A549 (cell line): Measurements from ENCODE around the gene GRID1. TPM values are rescaled to one million over a fixed set of nuclear protein-coding genes. Genes with fewer than 3 reads are reported as not detected.

Source experiments
- ATAC-seq, 2 experiments: fragments of 200-7000 bp in 1 of 2; fragments of >200 bp in 1 of 2; cut with Nextera tagmentation in 1 of 2; cut with Tn5 transposase in 1 of 2; 3 replicates each; pipeline versions ENCODE4 v1.8.0 to v1.9.1; 2018 to 2020; ENCODE audit warnings: mild to moderate bottlenecking in 1 of 2, moderate library complexity in 1 of 2
- CTCF ChIA-PET: fragments of 300-600 bp; sonication (Branson Sonifier 250); formaldehyde crosslinking; extraction: SDS; loops from one replicate; lab custom pipeline; 2021; ENCODE audit warnings: antibody characterized with exemption, inconsistent platforms; lab: Yijun Ruan, JAX
- POLR2A ChIA-PET: fragments of 350-600 bp; formaldehyde crosslinking; extraction: SDS; loops from one replicate; lab custom pipeline; 2021; ENCODE audit warnings: antibody characterized with exemption, inconsistent platforms; lab: Yijun Ruan, JAX
- DNase-seq, 2 experiments: peaks; one replicate each; pipeline versions ENCODE4 v3.0.0 to v3.0.0-alpha.2; 2011 to 2016; ENCODE audit warnings: low read depth in 1 of 2, low spot score in 1 of 2
- FAIRE-seq: peaks from 2 replicates; lab custom pipeline; 2011; peaks lifted over from hg19 to GRCh38; lab: Jason Lieb, UNC
- H3K27ac ChIP-seq, 2 experiments: fragments of >200 bp; sonication (Bioruptor Twin); formaldehyde crosslinking; 3 replicates each; pipeline ENCODE4 v1.5.1; 2016 to 2017
- H3K4me1 ChIP-seq: fragments of >200 bp; sonication (Bioruptor Twin); formaldehyde crosslinking; 3 replicates; pipeline ENCODE4 v1.6.1; 2016
- H3K4me2 ChIP-seq: fragments of >200 bp; sonication (Bioruptor Twin); formaldehyde crosslinking; 3 replicates; pipeline ENCODE4 v1.6.1; 2016
- H3K4me3 ChIP-seq: fragments of >200 bp; sonication (Bioruptor Twin); formaldehyde crosslinking; 3 replicates; pipeline ENCODE4 v1.5.1; 2016
- H3K9me3 ChIP-seq: fragments of >200 bp; sonication (Bioruptor Twin); formaldehyde crosslinking; 3 replicates; pipeline ENCODE4 v1.6.1; 2016
- ATOH8 ChIP-seq: fragments of 250-450 bp; sonication (Bioruptor Pico); IDR thresholded peaks from 2 replicates; pipeline ENCODE4 v1.5.0; 2020; ENCODE audit warnings: low read depth, mild to moderate bottlenecking, moderate library complexity
- CBX8 ChIP-seq: fragments of 200-600 bp; sonication (generic); IDR thresholded peaks from 2 replicates; pipeline ENCODE4 v1.6.1; 2016
- CTCF ChIP-seq: fragments of >200 bp; sonication (Bioruptor Twin); formaldehyde crosslinking; IDR thresholded peaks from 3 replicates; pipeline ENCODE4 v1.5.1; 2016
- E2F6 ChIP-seq: IDR thresholded peaks from 2 replicates; pipeline ENCODE4 v1.6.1; 2012; ENCODE audit warnings: low read depth, borderline replicate concordance
- EHMT2 ChIP-seq: fragments of 200-600 bp; sonication (generic); IDR thresholded peaks from 2 replicates; pipeline ENCODE4 v1.6.1; 2016; ENCODE audit warnings: antibody characterized with exemption, low read depth, mild to moderate bottlenecking, moderate library complexity
- ESRRA ChIP-seq: fragments of 150-350 bp; IDR thresholded peaks from 2 replicates; pipeline ENCODE4 v1.6.1; 2014; ENCODE audit warnings: mild to moderate bottlenecking, low read length, borderline replicate concordance
- GATA3 ChIP-seq: IDR thresholded peaks from 2 replicates; pipeline ENCODE4 v1.6.1; 2012; ENCODE audit warnings: borderline replicate concordance
- HDAC2 ChIP-seq: fragments of 200-600 bp; sonication (generic); IDR thresholded peaks from 2 replicates; pipeline ENCODE4 v1.6.1; 2016
- HES2 ChIP-seq: fragments of >200 bp; sonication (Bioruptor Twin); formaldehyde crosslinking; IDR thresholded peaks from 2 replicates; pipeline ENCODE4 v1.6.1; 2016
- HEYL ChIP-seq: fragments of 250-450 bp; sonication (Bioruptor Pico); IDR thresholded peaks from 2 replicates; pipeline ENCODE4 v1.8.0; 2021; ENCODE audit warnings: mild to moderate bottlenecking, moderate library complexity
- HOXB13 ChIP-seq: fragments of 250-450 bp; sonication (Bioruptor Pico); IDR thresholded peaks from 2 replicates; pipeline ENCODE4 v1.5.0; 2020; ENCODE audit warnings: low read depth, mild to moderate bottlenecking, moderate library complexity
- HOXB5 ChIP-seq: fragments of 250-450 bp; sonication (Bioruptor Pico); IDR thresholded peaks from 2 replicates; pipeline ENCODE4 v1.5.0; 2020; ENCODE audit warnings: mild to moderate bottlenecking, moderate library complexity
- MAFK ChIP-seq: fragments of 450-650 bp; IDR thresholded peaks from 2 replicates; pipeline ENCODE4 v1.6.1; 2014; ENCODE audit not compliant: partially characterized antibody
- MYC ChIP-seq: IDR thresholded peaks from 2 replicates; pipeline ENCODE4 v1.6.1; 2012; ENCODE audit warnings: mild to moderate bottlenecking, inconsistent platforms, low read length, improper control_type of control experiment, borderline replicate concordance
- NFE2L2 ChIP-seq: fragments of 150-350 bp; conservative IDR thresholded peaks from 2 replicates; pipeline ENCODE4 v1.6.1; 2014; ENCODE audit warnings: low read length
- NPAS2 ChIP-seq: fragments of 250-450 bp; sonication (Bioruptor Pico); IDR thresholded peaks from 2 replicates; pipeline ENCODE4 v1.8.0; 2022; ENCODE audit warnings: mild to moderate bottlenecking, moderate library complexity, borderline replicate concordance
- PBX3 ChIP-seq: IDR thresholded peaks from 2 replicates; pipeline ENCODE4 v1.6.1; 2012
- POLR2A ChIP-seq: IDR thresholded peaks from 2 replicates; pipeline ENCODE4 v1.6.1; 2012; ENCODE audit warnings: mild to moderate bottlenecking, low read length
- RAD21 ChIP-seq, 2 experiments: fragments of >200 bp in 1 of 2; sonication (Bioruptor Twin) in 1 of 2; formaldehyde crosslinking in 1 of 2; IDR thresholded peaks in 1 of 2; conservative IDR thresholded peaks in 1 of 2; 2 replicates in 1 of 2; 3 replicates in 1 of 2; pipeline ENCODE4 v1.6.1; 2012 to 2018; ENCODE audit warnings: inconsistent platforms in 1 of 2
- RCOR1 ChIP-seq: fragments of 150-350 bp; IDR thresholded peaks from 2 replicates; pipeline ENCODE4 v1.6.1; 2014; ENCODE audit warnings: antibody characterized with exemption, low read length, low read depth
- REST ChIP-seq: fragments of 200-600 bp; sonication (generic); IDR thresholded peaks from 2 replicates; pipeline ENCODE4 v1.6.1; 2016; ENCODE audit warnings: antibody characterized with exemption, mild to moderate bottlenecking, moderate library complexity
- SMC3 ChIP-seq: fragments of >200 bp; sonication (Bioruptor Twin); formaldehyde crosslinking; IDR thresholded peaks from 3 replicates; pipeline ENCODE4 v1.6.1; 2018; ENCODE audit warnings: inconsistent platforms
- SREBF2 ChIP-seq: fragments of 450-650 bp; IDR thresholded peaks from 2 replicates; pipeline ENCODE4 v1.6.1; 2014; ENCODE audit warnings: mild to moderate bottlenecking, moderate library complexity
- TFCP2L1 ChIP-seq: fragments of 250-450 bp; sonication (Bioruptor Pico); IDR thresholded peaks from 2 replicates; pipeline ENCODE4 v1.5.0; 2021; ENCODE audit warnings: mild to moderate bottlenecking
- USF2 ChIP-seq: fragments of 450-650 bp; IDR thresholded peaks from 2 replicates; pipeline ENCODE4 v1.6.1; 2014; ENCODE audit warnings: antibody characterized with exemption
- ZC3H11A ChIP-seq: fragments of 450-650 bp; IDR thresholded peaks from 2 replicates; pipeline ENCODE4 v1.6.1; 2014; ENCODE audit warnings: antibody characterized with exemption, mild to moderate bottlenecking
- ZFP36 ChIP-seq: fragments of 450-650 bp; IDR thresholded peaks from 2 replicates; pipeline ENCODE4 v1.6.1; 2014; ENCODE audit warnings: borderline replicate concordance; ENCODE audit not compliant: partially characterized antibody
- WGBS: methylation state at CpG from one replicate; pipeline ENCODE4 v1.1.6; 2017; ENCODE audit errors: missing lambda C conversion rate; 5-methylcytosine and 5-hydroxymethylcytosine counted together
- polyA plus RNA-seq, 4 experiments: library from polyadenylated mRNA; depleted of rRNA in 3 of 4; stranded (reverse); fragments of >200 nt; fragmentation: RNase III in 1 of 4; extraction: RNeasy Plus Mini Kit Qiagen cat#74134 plus additional on column Dnase treatment in 1 of 4; gene quantifications; 2 replicates in 3 of 4; 3 replicates in 1 of 4; pipeline ENCODE4 v1.2.3, GENCODE V29; 2011 to 2017

Gene GRID1
- polyA plus RNA-seq, 2 of the 4 experiments (the other 2 are of a cell fraction), result 0.14 to 0.30 TPM

- FAIRE-seq, result no peak
These were observed 212.8 kb downstream of the GRID1 start for GRCh38 chr10:86153751-86154150.

GRCh38 chr10:86152911-86153310 is 213.7 kb downstream of the GRID1 start:
- DNase-seq (no peak), FAIRE-seq (no peak), ATAC-seq (no peak)
- Histone ChIP-seq H3K4me2 (no peak overlapping the region), H3K4me3 (no peak overlapping the region), H3K4me1 (no peaks in the 10 kb centered on the region), H3K27ac (no peak overlapping the region)
- WGBS, result 21% methylated on average over 5 of the region's 5 CpGs
- CTCF ChIA-PET, result no interaction called here
- TF ChIP-seq ESRRA (no peak), RCOR1 (no peak), ZC3H11A (no peak), TFCP2L1 (CRISPR knock-in tag) (no peak), GATA3 (no peak), NPAS2 (no peak), HEYL (CRISPR knock-in tag) (no peak), HES2 (no peak), PBX3 (no peak), CBX8 (no peak), ATOH8 (CRISPR knock-in tag) (no peak), MAFK (no peak), USF2 (no peak), HDAC2 (no peak), ZFP36 (no peak), REST (no peak), MYC (no peak), POLR2A (no peak), E2F6 (no peak)
- TF ChIP-seq, all 56 proteins: peak for 0
- H3K9me3 ChIP-seq, result no peaks in the 10 kb centered on the region
- POLR2A ChIA-PET, result no interaction called here

More at GRCh38 chr10:86153751-86154150, 212.8 kb downstream of the GRID1 start:
- POLR2A ChIA-PET, result no interaction called here
- H3K27ac ChIP-seq, result no peak overlapping the region
- WGBS, result 50% methylated on average over 9 of the region's 9 CpGs
- no peaks in the 10 kb centered on the region for H3K9me3 ChIP-seq
- H3K4me3 ChIP-seq, result no peak overlapping the region
- ATAC-seq, result no peak
- no peak for DNase-seq
- H3K4me2 ChIP-seq, result no peak overlapping the region
- CTCF ChIA-PET, result no interaction called here
- no peaks in the 10 kb centered on the region for H3K4me1 ChIP-seq
- TF ChIP-seq ZC3H11A (no peak), EHMT2 (no peak), SMC3 (no peak), HOXB13 (CRISPR knock-in tag) (no peak), HOXB5 (CRISPR knock-in tag) (no peak), NFE2L2 (no peak), ESRRA (no peak), CTCF (no peak), E2F6 (no peak), SREBF2 (no peak), HDAC2 (no peak), POLR2A (no peak), RAD21 (conservative IDR thresholded peaks at IDR 0.05 in 1 of 2, IDR thresholded peaks at IDR 0.05 in 1 of 2) (no peak)
